ENCODE measurements around the gene ABCC12. TPM values are rescaled to one million over a fixed set of nuclear protein-coding genes. Genes with fewer than 3 reads are reported as not detected.

ABCC12 gene
- total and polyA plus RNA-seq, 10 of the 15 experiments (the other 5 are each of a cell fraction or from before 2014, with no cell fraction given) = 0.02 to 0.03 (median 0.03) TPM; not detected in 6

GRCh38 chr16:48117217-48118105 lies 38.3 kb downstream of the ABCC12 start (continued):
- TF ChIP-seq, protein P1, sequence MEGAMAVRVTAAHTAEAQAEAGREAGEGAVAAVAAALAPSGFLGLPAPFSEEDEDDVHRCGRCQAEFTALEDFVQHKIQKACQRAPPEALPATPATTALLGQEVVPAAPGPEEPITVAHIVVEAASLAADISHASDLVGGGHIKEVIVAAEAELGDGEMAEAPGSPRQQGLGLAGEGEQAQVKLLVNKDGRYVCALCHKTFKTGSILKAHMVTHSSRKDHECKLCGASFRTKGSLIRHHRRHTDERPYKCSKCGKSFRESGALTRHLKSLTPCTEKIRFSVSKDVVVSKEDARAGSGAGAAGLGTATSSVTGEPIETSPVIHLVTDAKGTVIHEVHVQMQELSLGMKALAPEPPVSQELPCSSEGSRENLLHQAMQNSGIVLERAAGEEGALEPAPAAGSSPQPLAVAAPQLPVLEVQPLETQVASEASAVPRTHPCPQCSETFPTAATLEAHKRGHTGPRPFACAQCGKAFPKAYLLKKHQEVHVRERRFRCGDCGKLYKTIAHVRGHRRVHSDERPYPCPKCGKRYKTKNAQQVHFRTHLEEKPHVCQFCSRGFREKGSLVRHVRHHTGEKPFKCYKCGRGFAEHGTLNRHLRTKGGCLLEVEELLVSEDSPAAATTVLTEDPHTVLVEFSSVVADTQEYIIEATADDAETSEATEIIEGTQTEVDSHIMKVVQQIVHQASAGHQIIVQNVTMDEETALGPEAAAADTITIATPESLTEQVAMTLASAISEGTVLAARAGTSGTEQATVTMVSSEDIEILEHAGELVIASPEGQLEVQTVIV (IDR thresholded peaks at IDR 0.05; ENCODE audit: borderline replicate concordance, partially characterized antibody) = no peak
- TF ChIP-seq YY1 (IDR thresholded peaks at IDR 0.05; ENCODE audit: low read depth, low read length) (peak; percentile 69), EGR1 (IDR thresholded peaks at IDR 0.05; ENCODE audit: borderline replicate concordance in 1 of 2, low read depth in 2 of 2, low read length in 2 of 2) (peak in 1 of 2 experiments; percentile 43; a peak in 1 of 3 replicates), TAF1 (IDR thresholded peaks at IDR 0.05; ENCODE audit: borderline replicate concordance, low read depth, low read length) (no peak), RAD21 (IDR thresholded peaks at IDR 0.05; ENCODE audit: insufficient read depth, low read depth, low read length) (peak; percentile 86), SPI1 (IDR thresholded peaks at IDR 0.05; ENCODE audit: borderline replicate concordance, insufficient read depth, low read depth, low read length) (0 out of 2 replicates have a peak, but pooled peaks have one; percentile 1), ETV6 (conservative IDR thresholded peaks at IDR 0.05 in 1 of 2, IDR thresholded peaks at IDR 0.05 in 1 of 2; ENCODE audit: borderline replicate concordance in 1 of 2, low read depth in 1 of 2) (no peak), IKZF1 (conservative IDR thresholded peaks at IDR 0.05) (0 out of 2 replicates have a peak, but pooled peaks have one; percentile 44), SMC3 (IDR thresholded peaks at IDR 0.05; ENCODE audit: borderline replicate concordance, low read length) (peak; percentile 77), IRF4 (IDR thresholded peaks at IDR 0.05; ENCODE audit: low read depth, low read length) (0 out of 2 replicates have a peak, but pooled peaks have one; percentile 37)
- TF ChIP-seq, protein P2, sequence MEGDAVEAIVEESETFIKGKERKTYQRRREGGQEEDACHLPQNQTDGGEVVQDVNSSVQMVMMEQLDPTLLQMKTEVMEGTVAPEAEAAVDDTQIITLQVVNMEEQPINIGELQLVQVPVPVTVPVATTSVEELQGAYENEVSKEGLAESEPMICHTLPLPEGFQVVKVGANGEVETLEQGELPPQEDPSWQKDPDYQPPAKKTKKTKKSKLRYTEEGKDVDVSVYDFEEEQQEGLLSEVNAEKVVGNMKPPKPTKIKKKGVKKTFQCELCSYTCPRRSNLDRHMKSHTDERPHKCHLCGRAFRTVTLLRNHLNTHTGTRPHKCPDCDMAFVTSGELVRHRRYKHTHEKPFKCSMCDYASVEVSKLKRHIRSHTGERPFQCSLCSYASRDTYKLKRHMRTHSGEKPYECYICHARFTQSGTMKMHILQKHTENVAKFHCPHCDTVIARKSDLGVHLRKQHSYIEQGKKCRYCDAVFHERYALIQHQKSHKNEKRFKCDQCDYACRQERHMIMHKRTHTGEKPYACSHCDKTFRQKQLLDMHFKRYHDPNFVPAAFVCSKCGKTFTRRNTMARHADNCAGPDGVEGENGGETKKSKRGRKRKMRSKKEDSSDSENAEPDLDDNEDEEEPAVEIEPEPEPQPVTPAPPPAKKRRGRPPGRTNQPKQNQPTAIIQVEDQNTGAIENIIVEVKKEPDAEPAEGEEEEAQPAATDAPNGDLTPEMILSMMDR (IDR thresholded peaks at IDR 0.05 in 2 of 3, conservative IDR thresholded peaks at IDR 0.05 in 1 of 3; ENCODE audit: control insufficient read depth in 2 of 3, extremely low read depth in 1 of 3, insufficient read depth in 1 of 3, low read depth in 3 of 3, low read length in 3 of 3) = peak; percentile 77 to 96 (median 95)
- TF ChIP-seq, protein P3, sequence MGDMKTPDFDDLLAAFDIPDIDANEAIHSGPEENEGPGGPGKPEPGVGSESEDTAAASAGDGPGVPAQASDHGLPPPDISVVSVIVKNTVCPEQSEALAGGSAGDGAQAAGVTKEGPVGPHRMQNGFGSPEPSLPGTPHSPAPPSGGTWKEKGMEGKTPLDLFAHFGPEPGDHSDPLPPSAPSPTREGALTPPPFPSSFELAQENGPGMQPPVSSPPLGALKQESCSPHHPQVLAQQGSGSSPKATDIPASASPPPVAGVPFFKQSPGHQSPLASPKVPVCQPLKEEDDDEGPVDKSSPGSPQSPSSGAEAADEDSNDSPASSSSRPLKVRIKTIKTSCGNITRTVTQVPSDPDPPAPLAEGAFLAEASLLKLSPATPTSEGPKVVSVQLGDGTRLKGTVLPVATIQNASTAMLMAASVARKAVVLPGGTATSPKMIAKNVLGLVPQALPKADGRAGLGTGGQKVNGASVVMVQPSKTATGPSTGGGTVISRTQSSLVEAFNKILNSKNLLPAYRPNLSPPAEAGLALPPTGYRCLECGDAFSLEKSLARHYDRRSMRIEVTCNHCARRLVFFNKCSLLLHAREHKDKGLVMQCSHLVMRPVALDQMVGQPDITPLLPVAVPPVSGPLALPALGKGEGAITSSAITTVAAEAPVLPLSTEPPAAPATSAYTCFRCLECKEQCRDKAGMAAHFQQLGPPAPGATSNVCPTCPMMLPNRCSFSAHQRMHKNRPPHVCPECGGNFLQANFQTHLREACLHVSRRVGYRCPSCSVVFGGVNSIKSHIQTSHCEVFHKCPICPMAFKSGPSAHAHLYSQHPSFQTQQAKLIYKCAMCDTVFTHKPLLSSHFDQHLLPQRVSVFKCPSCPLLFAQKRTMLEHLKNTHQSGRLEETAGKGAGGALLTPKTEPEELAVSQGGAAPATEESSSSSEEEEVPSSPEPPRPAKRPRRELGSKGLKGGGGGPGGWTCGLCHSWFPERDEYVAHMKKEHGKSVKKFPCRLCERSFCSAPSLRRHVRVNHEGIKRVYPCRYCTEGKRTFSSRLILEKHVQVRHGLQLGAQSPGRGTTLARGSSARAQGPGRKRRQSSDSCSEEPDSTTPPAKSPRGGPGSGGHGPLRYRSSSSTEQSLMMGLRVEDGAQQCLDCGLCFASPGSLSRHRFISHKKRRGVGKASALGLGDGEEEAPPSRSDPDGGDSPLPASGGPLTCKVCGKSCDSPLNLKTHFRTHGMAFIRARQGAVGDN (IDR thresholded peaks at IDR 0.05) = no peak

Data from GM12878 (cell line).